GM13976 (cell line): ENCODE measurements around the gene PCBP3.
"Not testable (repeated sequence)": the region's sequence is repeated elsewhere in the genome, so short reads cannot be mapped to it uniquely, and the experiment has no call there.

ENCODE experiments used
- DNase-seq: peaks from one replicate; pipeline ENCODE4 v3.0.0; 2012; ENCODE audit warnings: low spot score
- CTCF ChIP-seq: IDR thresholded peaks from 2 replicates; pipeline ENCODE4 v1.5.1; 2012; ENCODE audit warnings: borderline replicate concordance, mild to moderate bottlenecking; ENCODE audit not compliant: insufficient read depth; ENCODE audit errors: extremely low read depth, missing control alignments, control extremely low read depth
- in situ Hi-C: fragments of 300-500 bp; cut with MboI; formaldehyde crosslinking; loops from one replicate; pipeline ENCODE4 v1.12.0; 2022; ENCODE audit warnings: low sequenced_read_pairs, mixed read lengths, inconsistent platforms; ENCODE audit not compliant: unreplicated experiment

Gene PCBP3

GRCh38 chr21:45622416-45623097, 21.0 kb upstream of the PCBP3 start:
- in situ Hi-C loops: no loop called here

GRCh38 chr21:45623436-45623835, 20.1 kb upstream of the PCBP3 start:
- TF ChIP-seq CTCF: no peak
- DNase-seq: no peak
- in situ Hi-C loops: no loop called here

More at GRCh38 chr21:45622416-45623097, 21.0 kb upstream of the PCBP3 start:
- TF ChIP-seq CTCF: no peak
- DNase-seq: peak; percentile 23

GRCh38 chr21:45626127-45626526, 17.4 kb upstream of the PCBP3 start:
- in situ Hi-C loops, DNase-seq: not testable (repeated sequence)

GRCh38 chr21:45629046-45629981, 14.2 kb upstream of the PCBP3 start:
- in situ Hi-C loops: no loop called here
- no peak for DNase-seq
- TF ChIP-seq CTCF: no peak

- no peak for TF ChIP-seq CTCF
- in situ Hi-C loops: no loop called here
- DNase-seq: no peak
Observed at GRCh38 chr21:45630066-45630694, 13.3 kb upstream of the PCBP3 start.

GRCh38 chr21:45630876-45631275, 12.6 kb upstream of the PCBP3 start:
- no peak for DNase-seq
- no peak for TF ChIP-seq CTCF
- in situ Hi-C loops: no loop called here
